SHP77 treated with DMSO at 0.1 percent for 48 hours (cell line): Measurements from ENCODE around the gene PPP3R1.

Source experiments
- DNase-seq: peaks from one replicate; lab custom pipeline; 2025; lab: John Stamatoyannopoulos, UW

Gene PPP3R1

GRCh38 chr2:68256093-68256450, 3.7 kb upstream of the PPP3R1 start:
- DNase-seq, result no peak

GRCh38 chr2:68253219-68254068, 1.1 kb upstream of the PPP3R1 start:
- peak; percentile 4 for DNase-seq

GRCh38 chr2:68251855-68252399, 405 bp downstream of the PPP3R1 start:
- DNase-seq, result no peak

DNA sequence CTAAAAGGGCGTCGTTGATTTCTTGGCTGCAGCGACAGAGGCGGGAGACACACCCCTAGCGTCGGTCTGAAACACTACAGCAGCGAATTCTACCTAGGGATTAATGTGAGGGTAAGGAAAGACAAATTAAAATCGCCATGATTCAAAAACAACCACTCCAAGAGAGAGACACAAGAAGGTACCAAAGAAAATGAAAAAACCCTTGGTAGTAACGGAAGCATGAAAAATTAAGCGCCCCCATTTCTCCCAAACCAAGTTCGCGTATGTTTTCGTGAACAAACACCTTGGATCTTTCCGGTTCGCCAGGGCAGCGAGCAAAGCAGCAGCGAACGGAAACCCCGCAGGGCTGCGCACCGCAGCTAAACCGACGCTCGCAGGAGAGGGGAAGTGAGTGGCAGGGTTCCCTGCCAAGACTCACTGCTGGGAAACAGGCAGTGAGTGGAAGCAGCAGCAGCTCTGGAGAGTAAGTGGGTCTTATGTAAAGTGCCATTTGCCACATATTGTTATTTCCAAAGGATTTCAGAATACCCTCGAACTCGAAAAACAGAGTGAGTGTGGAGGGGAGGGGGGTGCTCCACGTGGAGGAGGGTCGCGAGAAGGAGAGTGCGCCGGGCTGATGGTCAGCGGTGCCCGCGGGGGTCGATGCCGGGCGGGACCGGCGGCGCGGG, 1.0 kb downstream of the PPP3R1 start:
- DNase-seq, result peak; percentile 59

DNA sequence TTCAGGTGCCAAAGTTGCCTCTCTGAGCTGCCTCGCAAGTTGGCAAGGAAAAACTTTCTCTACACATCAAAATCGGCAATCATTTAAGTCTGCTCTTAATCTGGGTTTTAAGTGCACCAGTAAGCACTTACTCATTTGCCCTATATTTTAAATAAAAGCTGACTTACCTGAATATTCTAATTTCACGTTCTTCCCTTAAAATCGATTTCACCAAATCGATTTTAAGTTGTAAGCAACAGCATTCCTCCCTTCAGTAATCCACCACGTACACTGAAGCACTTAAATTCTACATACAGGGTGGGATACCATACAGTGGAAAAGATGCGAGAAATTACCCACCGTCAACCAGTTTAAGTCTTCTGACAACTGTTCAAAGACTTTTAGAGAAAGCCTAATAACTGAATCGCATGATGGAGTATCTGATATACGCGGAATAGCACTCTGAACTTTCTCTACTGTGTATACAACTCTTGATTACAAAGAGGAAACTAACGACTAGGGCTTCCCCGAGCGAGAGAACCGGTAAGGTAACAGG, 1.6 kb downstream of the PPP3R1 start:
- no peak for DNase-seq

GRCh38 chr2:68250196-68250595, 2.1 kb downstream of the PPP3R1 start:
- no peak for DNase-seq

DNA sequence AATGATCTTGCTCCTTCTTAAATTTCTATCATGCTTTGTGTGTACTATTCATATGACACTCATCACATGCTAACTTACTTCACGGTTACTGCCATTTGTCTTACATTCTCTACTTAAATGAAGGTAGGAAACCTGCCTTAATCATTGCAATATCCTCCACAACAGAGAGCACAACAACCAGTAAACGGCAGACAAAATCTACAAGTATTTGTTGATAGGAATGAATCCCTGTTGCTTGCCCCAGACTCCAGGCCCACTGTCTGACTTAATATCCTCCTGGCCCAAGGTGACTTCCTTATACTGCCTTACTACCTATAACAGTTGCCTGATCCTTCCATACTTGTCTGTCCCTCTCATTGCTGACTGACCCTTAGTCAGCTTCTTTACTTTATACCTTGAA, 3.5 kb downstream of the PPP3R1 start:
- DNase-seq, result no peak

DNA sequence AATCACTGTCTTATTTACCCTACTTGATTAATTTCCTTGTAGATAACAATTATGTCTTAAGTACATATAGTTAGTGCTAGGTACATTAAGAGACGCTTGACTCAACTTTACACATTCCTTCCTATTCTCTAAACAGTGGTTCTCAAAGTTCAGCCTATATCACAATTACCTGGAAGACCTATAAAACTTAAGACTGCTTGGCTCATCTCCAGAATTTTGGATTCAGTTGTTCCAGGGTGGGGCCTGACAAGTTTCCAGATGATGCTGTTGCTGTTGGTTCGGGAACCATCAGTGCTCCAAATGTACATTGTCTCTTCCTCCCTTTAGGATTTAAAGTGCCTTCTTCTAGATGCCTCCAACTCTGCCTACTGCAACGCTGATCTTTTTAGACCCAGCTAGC, 4.0 kb downstream of the PPP3R1 start:
- no peak for DNase-seq

DNA sequence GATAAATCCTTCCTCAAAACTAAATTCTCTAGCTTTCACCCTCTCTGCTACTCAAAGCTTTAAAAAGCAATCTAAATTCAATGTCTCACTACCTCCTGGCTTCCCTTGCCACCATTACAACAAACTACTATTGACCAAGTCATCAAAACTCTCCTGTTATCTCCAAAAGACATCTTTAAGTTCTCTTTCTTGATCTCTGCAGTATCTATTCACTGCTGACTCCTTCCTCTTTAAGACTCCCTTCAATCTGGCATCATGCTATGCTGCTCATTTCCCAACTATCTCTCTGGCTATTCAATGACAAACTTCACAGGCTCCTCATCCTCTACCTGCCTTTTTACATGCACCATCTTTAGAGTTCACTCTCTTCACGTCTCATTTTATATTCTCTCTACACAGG, 5.9 kb downstream of the PPP3R1 start:
- DNase-seq, result no peak

- DNase-seq, result no peak
Measured at GRCh38 chr2:68245672-68246071, 6.7 kb downstream of the PPP3R1 start.

DNA sequence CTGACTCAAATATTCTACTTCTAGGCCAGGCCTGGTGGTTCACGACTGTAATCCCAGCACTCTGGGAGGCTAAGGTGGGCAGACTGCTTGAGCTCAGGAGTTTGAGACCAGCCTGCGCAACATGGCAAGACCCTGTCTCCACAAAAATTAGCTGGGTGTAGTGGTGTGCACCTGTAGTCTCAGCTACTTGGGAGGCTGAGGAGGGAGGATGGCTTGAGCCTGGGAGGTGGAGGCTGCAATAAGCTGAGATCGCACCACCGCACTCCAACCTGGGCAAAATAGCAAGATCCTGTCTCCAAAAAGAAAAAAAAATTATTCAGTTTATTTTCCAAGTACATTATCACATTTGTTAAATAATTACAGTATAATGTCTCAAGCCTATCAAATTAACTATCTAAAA, 7.3 kb downstream of the PPP3R1 start:
- no peak for DNase-seq

- no peak for DNase-seq
Measured at GRCh38 chr2:68244456-68244855, 7.9 kb downstream of the PPP3R1 start.

GRCh38 chr2:68241732-68242131, 10.6 kb downstream of the PPP3R1 start:
- no peak for DNase-seq

DNA sequence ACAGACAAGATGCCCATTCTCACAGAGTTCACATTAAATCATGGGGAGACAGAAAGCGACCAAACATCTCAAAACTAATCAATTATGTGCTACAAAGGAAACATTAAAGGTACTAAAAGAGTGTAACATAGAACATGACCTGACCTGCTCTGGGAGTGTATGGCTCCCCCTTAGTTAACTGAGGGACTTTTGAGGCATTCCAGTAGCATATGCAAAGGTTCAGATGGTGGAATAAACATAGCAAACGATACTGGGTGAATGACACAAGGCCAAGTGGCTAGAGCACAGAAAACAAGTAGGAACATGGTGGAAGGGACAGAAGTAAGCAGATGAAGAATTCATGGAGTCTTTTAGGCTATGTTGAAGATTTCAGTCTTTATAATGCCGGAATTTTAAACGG, 11.9 kb downstream of the PPP3R1 start:
- DNase-seq, result no peak

- no peak for DNase-seq
Measured at GRCh38 chr2:68238955-68239822, 13.1 kb downstream of the PPP3R1 start.

DNA sequence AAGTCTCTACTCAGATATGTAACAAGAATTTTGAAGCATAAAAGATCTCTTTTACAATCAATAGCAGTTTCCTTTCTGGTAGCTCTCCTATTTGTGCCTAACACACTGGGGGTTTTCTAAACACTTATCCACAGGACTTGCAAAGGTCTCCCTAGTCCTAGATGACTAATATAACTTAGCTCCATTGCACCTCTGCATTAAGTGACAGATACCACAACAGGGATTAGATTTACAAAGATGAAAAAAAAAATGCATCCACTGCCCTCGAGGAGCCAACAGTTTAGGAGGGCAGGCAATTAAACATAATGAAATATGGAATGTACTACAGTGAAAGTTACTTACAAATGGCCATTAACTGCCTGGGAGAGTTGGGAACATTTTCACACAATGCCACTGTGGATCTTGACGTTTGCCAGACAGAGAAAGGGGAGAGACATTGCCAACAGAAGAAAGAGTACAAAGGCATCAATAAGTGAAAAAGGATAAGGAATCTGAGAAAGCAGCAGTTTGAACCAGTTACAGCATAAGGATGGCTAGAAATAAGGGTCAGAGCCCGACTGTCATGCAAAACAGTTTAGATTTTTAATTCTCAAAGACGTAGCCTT, 14.3 kb downstream of the PPP3R1 start:
- no peak for DNase-seq

GRCh38 chr2:68237404-68237803, 14.9 kb downstream of the PPP3R1 start:
- no peak for DNase-seq

DNA sequence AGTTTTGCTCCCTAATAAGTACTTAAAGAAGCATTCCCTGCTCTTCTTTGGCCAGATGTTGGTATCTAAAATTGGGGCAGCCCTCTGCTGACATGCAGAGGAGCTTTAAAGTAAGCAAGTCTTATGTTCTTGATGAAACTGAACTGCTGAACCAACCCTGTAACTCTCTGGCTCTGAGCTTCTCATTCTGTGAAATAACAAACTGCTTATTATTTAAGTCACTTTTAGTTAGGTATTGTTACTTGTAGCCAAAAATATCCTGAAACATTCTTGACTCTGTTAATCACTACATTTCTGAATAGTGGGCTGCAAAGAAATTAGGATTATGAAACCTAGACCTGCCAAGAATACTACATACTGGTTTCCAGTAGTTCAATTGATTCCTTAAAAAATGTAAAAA, 15.5 kb downstream of the PPP3R1 start:
- DNase-seq, result no peak

DNA sequence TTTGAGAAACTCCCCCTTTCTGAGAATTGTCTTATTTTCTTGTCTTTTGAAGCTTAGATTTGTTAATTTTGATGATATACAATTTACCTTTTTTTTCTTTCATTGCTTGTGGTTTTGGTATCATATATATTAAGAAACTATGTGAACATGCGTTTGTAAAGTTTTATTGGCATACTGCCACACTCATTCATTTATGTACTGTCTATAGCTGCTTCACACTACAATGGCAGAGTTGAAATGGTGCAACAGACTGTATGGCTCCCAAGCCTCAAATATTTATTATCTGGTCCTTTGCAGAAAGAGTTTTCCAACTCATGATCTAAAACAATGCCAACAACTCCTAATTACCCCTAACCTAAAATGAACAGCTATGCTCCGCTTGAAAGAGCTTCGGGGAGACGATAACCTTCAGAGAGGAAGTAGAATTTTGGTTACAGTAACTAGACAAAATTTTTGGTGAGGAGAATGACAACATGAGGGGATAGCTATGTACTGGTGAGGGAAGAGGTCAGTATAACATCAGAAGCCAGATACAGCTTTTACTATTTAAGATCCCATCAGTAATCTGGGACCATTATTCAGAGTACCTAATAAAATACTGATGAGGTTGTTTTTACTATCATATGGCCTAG, 16.1 kb downstream of the PPP3R1 start:
- DNase-seq, result no peak

DNA sequence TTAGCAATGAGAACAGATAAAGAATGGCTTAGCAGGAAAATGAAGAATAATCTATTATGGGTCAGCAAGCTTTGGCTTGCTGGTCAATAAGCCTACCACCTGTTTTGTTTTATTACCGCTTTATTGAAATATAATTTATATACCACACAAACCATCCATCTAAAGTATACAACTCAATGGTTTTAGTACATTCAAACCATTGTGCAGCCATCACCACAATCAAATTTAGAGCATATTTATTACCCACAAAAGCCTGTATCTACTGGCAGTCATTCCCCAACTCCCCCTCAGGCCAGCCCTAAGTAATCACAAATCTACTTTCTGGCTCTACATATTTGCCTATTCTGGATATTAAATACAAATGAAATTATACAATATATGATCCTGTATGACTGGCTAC, 17.2 kb downstream of the PPP3R1 start:
- no peak for DNase-seq

- DNase-seq, result no peak
Measured at GRCh38 chr2:68234405-68234804, 17.9 kb downstream of the PPP3R1 start.
